Neural progenitor cell (in vitro differentiated cells): ENCODE results near the gene DYNLT2.

Source experiments
- EZH2 ChIP-seq: fragments of 200-600 bp; sonication (generic); IDR thresholded peaks from 2 replicates; pipeline ENCODE4 v1.6.1; 2017; ENCODE audit warnings: antibody characterized with exemption, mild to moderate bottlenecking, moderate library complexity
- EZH2phosphoT487 ChIP-seq: fragments of 200-600 bp; sonication (generic); IDR thresholded peaks from 2 replicates; pipeline ENCODE4 v1.6.1; 2017; ENCODE audit warnings: antibody characterized with exemption
- TF ChIP-seq, protein P1 (sequence below): fragments of 200-600 bp; sonication (generic); IDR thresholded peaks from 2 replicates; pipeline ENCODE4 v1.5.1; 2017; ENCODE audit warnings: antibody characterized with exemption, mild to moderate bottlenecking

- TF ChIP-seq, protein P1, sequence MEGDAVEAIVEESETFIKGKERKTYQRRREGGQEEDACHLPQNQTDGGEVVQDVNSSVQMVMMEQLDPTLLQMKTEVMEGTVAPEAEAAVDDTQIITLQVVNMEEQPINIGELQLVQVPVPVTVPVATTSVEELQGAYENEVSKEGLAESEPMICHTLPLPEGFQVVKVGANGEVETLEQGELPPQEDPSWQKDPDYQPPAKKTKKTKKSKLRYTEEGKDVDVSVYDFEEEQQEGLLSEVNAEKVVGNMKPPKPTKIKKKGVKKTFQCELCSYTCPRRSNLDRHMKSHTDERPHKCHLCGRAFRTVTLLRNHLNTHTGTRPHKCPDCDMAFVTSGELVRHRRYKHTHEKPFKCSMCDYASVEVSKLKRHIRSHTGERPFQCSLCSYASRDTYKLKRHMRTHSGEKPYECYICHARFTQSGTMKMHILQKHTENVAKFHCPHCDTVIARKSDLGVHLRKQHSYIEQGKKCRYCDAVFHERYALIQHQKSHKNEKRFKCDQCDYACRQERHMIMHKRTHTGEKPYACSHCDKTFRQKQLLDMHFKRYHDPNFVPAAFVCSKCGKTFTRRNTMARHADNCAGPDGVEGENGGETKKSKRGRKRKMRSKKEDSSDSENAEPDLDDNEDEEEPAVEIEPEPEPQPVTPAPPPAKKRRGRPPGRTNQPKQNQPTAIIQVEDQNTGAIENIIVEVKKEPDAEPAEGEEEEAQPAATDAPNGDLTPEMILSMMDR = no peak
- TF ChIP-seq EZH2phosphoT487 (no peak), EZH2 (no peak)
Measured at GRCh38 chr6:169787797-169788196, 36.4 kb upstream of the DYNLT2 start.
